Activated CD8-positive, alpha-beta memory T cell treated with anti-CD3 and anti-CD28 coated beads, Interleukin-2, amount 50 U/mL, for 4 hours (primary cell): ENCODE results near the gene CGB3.
A peak's percentile ranks its signal among the peaks of the same experiment; 100 is the strongest.
"Not testable (repeated sequence)": the region's sequence is repeated elsewhere in the genome, so short reads cannot be mapped to it uniquely, and the experiment has no call there.

ENCODE experiments used
- DNase-seq: peaks from one replicate; pipeline ENCODE4 v3.0.0-alpha.2; 2020

The CGB3 gene

GRCh38 chr19:49024233-49024632 lies at the start of gene CGB3:
Gene CGB3 (minus strand): TSS chr19:49024333. CDS start chr19:49023971, 362 bp downstream.
- DNase-seq: not testable (repeated sequence)

GRCh38 chr19:49071860-49072547 lies 47.9 kb upstream of the CGB3 start:
- DNase-seq: peak; percentile 32

GRCh38 chr19:49070416-49070815 lies 46.3 kb upstream of the CGB3 start:
- no peak for DNase-seq

GRCh38 chr19:49069026-49069425 lies 44.9 kb upstream of the CGB3 start:
- no peak for DNase-seq

GRCh38 chr19:49067554-49067953 lies 43.4 kb upstream of the CGB3 start:
- no peak for DNase-seq

- no peak for DNase-seq
These were observed 41.9 kb upstream of the CGB3 start for GRCh38 chr19:49065905-49066512.

GRCh38 chr19:49064768-49065611 lies 40.9 kb upstream of the CGB3 start, which contains the start of gene NTF4:
Gene NTF4 (minus strand): TSS chr19:49064818. CDS start chr19:49061997, 2,821 bp downstream.
- DNase-seq: no peak

GRCh38 chr19:49064029-49064629 lies 40.0 kb upstream of the CGB3 start:
- no peak for DNase-seq

- no peak for DNase-seq
These were observed 37.3 kb upstream of the CGB3 start for GRCh38 chr19:49061445-49061844.

- no peak for DNase-seq
These were observed 36.9 kb upstream of the CGB3 start for GRCh38 chr19:49061000-49061399.

GRCh38 chr19:49059053-49059452 lies 34.9 kb upstream of the CGB3 start:
- no peak for DNase-seq

GRCh38 chr19:49058562-49058961 lies 34.4 kb upstream of the CGB3 start:
- DNase-seq: no peak

- DNase-seq: peak; percentile 38
These were observed 33.6 kb upstream of the CGB3 start, which contains the start of gene CGB7 for GRCh38 chr19:49057636-49058234. Gene CGB7 (minus strand): TSS chr19:49057749. CDS start chr19:49055375, 2,374 bp downstream.

GRCh38 chr19:49056902-49057596 lies 32.9 kb upstream of the CGB3 start:
- not testable (repeated sequence) for DNase-seq

GRCh38 chr19:49056101-49056901 lies 32.2 kb upstream of the CGB3 start:
- DNase-seq: peak; percentile 56

GRCh38 chr19:49050376-49051033 lies 26.4 kb upstream of the CGB3 start:
- DNase-seq: not testable (repeated sequence)

GRCh38 chr19:49049834-49050233 lies 25.7 kb upstream of the CGB3 start:
- not testable (repeated sequence) for DNase-seq

- not testable (repeated sequence) for DNase-seq
These were observed 24.9 kb upstream of the CGB3 start, which contains the start of gene CGB8 for GRCh38 chr19:49049011-49049410. Gene CGB8 (minus strand): TSS chr19:49049111. CDS start chr19:49048739, 372 bp downstream.

- DNase-seq: not testable (repeated sequence)
These were observed 19.4 kb upstream of the CGB3 start, which contains the start of gene CGB5 for GRCh38 chr19:49043548-49043947. Gene CGB5 (plus strand): TSS chr19:49043848. CDS start chr19:49044210, 362 bp downstream.

GRCh38 chr19:49042666-49043065 lies 18.5 kb upstream of the CGB3 start:
- not testable (repeated sequence) for DNase-seq
